GM23338 (cell line): ENCODE measurements around the gene MT1A.

Experiments used
- CREB1 ChIP-seq: fragments of 250-450 bp; sonication (Bioruptor Pico); IDR thresholded peaks from 2 replicates; pipeline ENCODE4 v1.5.0; 2020; ENCODE audit warnings: low read depth, mild to moderate bottlenecking, moderate library complexity
- CTCF ChIP-seq, 2 experiments: fragments of 200-600 bp in 1 of 2; sonication (generic) in 1 of 2; conservative IDR thresholded peaks; 2 replicates each; pipeline versions ENCODE4 v1.5.1 to v1.6.1; 2016 to 2017; ENCODE audit warnings: antibody characterized with exemption in 2 of 2, low read depth in 2 of 2, mild to moderate bottlenecking in 2 of 2, moderate library complexity in 1 of 2
- ETS1 ChIP-seq: IDR thresholded peaks from 2 replicates; pipeline ENCODE4 v1.6.1; 2016; ENCODE audit warnings: antibody characterized with exemption
- EZH2 ChIP-seq: fragments of 200-600 bp; sonication (generic); IDR thresholded peaks from one replicate; pipeline ENCODE4 v1.8.0; 2017; ENCODE audit warnings: antibody characterized with exemption, mild to moderate bottlenecking, low read depth; ENCODE audit not compliant: unreplicated experiment
- EZH2phosphoT487 ChIP-seq: fragments of 200-600 bp; sonication (generic); IDR thresholded peaks from one replicate; pipeline ENCODE4 v1.8.1; 2018; ENCODE audit warnings: antibody characterized with exemption; ENCODE audit not compliant: unreplicated experiment
- JUNB ChIP-seq: IDR thresholded peaks from one replicate; pipeline ENCODE4 v1.6.1; 2016; ENCODE audit warnings: antibody characterized with exemption; ENCODE audit not compliant: unreplicated experiment
- POLR2AphosphoS5 ChIP-seq: IDR thresholded peaks from 2 replicates; pipeline ENCODE4 v1.6.1; 2016; ENCODE audit warnings: antibody characterized with exemption, low read depth
- REST ChIP-seq: IDR thresholded peaks from one replicate; pipeline ENCODE4 v1.6.1; 2018; ENCODE audit warnings: antibody characterized with exemption; ENCODE audit not compliant: unreplicated experiment
- ZNF114 ChIP-seq: fragments of 250-450 bp; sonication (Bioruptor Pico); IDR thresholded peaks from 2 replicates; pipeline ENCODE4 v1.5.0; 2020; ENCODE audit warnings: mild to moderate bottlenecking, moderate library complexity

- TF ChIP-seq POLR2AphosphoS5 (no peak), JUNB (no peak), CTCF (conservative IDR thresholded peaks at IDR 0.05; ENCODE audit: low read depth in 2 of 2) (no peak), EZH2 (no peak), REST (no peak), ETS1 (no peak), EZH2phosphoT487 (no peak), ZNF114 (CRISPR knock-in tag) (no peak), CREB1 (CRISPR knock-in tag) (no peak)
These were observed 33.0 kb upstream of the MT1A start for GRCh38 chr16:56605475-56605874.
